ENCODE results near the gene SYT5.

Gene SYT5

DNA sequence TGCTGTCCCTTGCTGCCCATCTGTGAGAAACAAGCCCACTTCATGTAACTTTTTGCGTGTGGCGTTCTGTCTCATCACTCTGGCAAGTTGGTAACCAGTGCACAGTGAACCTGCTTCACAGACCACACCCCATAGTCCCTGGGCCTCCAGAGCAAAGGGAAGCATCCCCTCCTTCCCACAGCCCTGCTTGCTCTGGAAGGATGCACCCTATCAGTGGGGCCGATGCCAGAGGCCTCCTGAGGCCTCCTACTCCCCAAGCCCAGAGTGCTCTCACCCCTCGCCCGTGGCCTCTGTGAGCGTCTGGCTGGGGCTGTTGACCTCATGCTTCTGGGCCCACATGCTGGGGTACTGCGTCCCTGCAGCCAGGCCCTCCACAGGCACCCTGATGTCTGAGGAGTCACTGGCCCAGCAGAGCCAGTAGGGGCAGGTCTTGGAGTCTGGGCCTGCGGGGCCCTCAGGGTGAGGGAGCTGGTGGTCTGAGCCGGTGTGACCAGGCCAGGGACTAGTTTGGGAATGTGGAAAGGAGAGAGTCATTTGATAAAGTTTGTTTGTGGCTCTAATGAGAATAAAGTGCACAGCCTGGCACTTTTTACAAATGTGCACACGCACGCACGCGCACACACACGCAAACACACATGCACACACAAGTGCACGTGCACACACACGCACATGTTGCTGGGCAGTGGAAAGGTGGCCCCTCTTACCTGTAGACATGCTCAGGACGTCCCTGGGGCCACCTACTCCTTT, 43.4 kb upstream of the SYT5 start:
- peaks cover 10% of the 10 kb centered on the region for H3K36me3 ChIP-seq (replicated peaks)
- H3K27me3 ChIP-seq (replicated peaks) = no peaks in the 10 kb centered on the region
- TF ChIP-seq, protein P1, sequence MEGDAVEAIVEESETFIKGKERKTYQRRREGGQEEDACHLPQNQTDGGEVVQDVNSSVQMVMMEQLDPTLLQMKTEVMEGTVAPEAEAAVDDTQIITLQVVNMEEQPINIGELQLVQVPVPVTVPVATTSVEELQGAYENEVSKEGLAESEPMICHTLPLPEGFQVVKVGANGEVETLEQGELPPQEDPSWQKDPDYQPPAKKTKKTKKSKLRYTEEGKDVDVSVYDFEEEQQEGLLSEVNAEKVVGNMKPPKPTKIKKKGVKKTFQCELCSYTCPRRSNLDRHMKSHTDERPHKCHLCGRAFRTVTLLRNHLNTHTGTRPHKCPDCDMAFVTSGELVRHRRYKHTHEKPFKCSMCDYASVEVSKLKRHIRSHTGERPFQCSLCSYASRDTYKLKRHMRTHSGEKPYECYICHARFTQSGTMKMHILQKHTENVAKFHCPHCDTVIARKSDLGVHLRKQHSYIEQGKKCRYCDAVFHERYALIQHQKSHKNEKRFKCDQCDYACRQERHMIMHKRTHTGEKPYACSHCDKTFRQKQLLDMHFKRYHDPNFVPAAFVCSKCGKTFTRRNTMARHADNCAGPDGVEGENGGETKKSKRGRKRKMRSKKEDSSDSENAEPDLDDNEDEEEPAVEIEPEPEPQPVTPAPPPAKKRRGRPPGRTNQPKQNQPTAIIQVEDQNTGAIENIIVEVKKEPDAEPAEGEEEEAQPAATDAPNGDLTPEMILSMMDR (IDR thresholded peaks at IDR 0.05; ENCODE audit: low read depth, low read length, missing control alignments) = no peak
- H3K27ac ChIP-seq = no peak overlapping the region
- in situ Hi-C loops (cut with HindIII; ENCODE audit: low pct_ligation_motif_present, low sequenced_read_pairs) = no loop called here
- DNase-seq = no peak
- H3K4me3 ChIP-seq (ENCODE audit: low read depth, low read length) = no peak overlapping the region

DNA sequence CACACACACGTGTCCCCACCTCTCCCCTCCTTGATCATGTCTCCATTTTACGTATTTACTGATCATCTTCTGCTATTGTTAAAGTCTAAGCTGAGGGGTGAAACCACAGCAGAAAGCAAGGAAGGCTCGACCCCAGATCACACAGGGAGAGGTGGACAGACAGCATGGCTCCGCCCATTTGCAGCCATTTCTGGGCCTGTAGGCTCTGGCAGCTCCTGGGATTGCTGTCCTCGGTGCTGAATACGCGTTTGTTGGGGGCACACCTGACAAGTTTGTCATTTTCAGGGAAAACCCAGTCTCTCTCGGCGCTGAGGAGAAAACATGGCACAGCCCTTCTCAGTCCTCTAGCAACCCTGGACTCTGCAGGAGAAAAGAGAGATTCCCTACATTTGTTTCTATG, 40.4 kb upstream of the SYT5 start:
- no peaks in the 10 kb centered on the region for H3K36me3 ChIP-seq (replicated peaks)
- DNase-seq = no peak
- in situ Hi-C loops (cut with HindIII; ENCODE audit: low pct_ligation_motif_present, low sequenced_read_pairs) = no loop called here

DNA sequence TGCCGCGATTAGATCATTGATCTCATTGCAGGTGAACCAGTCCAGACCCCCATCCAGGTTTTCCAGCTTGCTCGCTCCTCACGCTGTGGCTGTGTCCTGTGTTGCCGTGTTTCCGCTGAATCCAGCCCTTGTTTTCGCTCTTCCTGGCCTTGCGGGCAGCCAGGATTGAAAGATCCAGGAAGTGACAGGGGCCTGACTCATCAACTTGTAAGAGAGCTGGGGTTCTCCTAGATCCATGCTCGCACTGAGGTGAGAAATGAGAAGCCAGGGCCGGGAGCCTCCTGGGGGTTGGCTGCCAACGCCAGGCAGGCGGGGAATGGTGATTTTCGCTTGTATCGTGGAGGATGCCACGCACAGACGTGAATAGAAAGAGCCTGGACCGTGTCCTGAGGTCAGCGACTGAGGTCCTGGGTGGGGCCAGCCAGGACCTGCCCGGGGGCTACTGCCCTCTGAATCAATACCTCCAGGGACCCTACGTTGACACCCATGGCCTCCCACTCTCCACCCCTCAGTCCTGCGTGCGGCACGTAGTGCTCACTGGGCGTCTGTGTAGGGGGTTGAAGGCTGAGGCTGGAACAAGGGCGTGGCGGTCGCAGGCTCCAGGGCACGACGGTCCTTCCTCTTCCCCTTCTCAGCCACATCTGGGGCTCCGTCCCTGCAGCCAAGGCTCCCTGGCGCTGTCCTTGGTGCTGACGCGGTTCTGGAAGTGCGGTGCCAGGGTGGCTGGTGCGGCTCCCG, 36.5 kb upstream of the SYT5 start:
- no peaks in the 10 kb centered on the region for H3K27me3 ChIP-seq (replicated peaks)
- in situ Hi-C loops (cut with HindIII; ENCODE audit: low pct_ligation_motif_present, low sequenced_read_pairs) = no loop called here
- DNase-seq = peak; percentile 99
- H3K4me3 ChIP-seq (ENCODE audit: low read depth, low read length) = peak overlapping the region; percentile 45
- no peaks in the 10 kb centered on the region for H3K36me3 ChIP-seq (replicated peaks)
- H3K27ac ChIP-seq = peak overlapping the region; percentile 47
- TF ChIP-seq, protein P1 (IDR thresholded peaks at IDR 0.05; ENCODE audit: low read depth, low read length, missing control alignments) = peak; percentile 19

More for the DNA sequence above, 40.4 kb upstream of the SYT5 start:
- no peaks in the 10 kb centered on the region for H3K27me3 ChIP-seq (replicated peaks)
- TF ChIP-seq, protein P1 (IDR thresholded peaks at IDR 0.05; ENCODE audit: low read depth, low read length, missing control alignments) = no peak
- H3K27ac ChIP-seq = no peak overlapping the region
- no peak overlapping the region for H3K4me3 ChIP-seq (ENCODE audit: low read depth, low read length)

DNA sequence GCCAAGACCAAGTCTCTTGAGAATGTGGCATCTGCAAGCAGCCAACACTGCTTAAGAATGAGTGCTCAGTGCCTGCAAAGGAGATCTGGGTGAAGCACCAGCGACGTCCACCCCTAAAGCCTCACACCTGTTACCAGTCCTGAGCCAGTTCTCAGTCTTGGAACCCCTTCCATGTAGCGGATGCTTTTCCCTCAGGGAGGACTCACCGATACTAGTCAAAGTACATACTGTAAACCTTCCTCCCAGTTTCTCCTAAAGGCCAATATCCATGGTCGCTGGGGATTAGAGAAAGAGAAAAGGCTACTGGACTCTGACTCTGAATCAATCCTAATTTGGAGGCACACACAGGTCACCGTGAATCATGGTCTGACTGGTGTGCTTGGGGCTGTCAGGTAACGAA, 33.5 kb upstream of the SYT5 start:
- TF ChIP-seq, protein P1 (IDR thresholded peaks at IDR 0.05; ENCODE audit: low read depth, low read length, missing control alignments) = no peak
- DNase-seq = no peak
- in situ Hi-C loops (cut with HindIII; ENCODE audit: low pct_ligation_motif_present, low sequenced_read_pairs) = no loop called here
- H3K27ac ChIP-seq = no peak overlapping the region
- H3K36me3 ChIP-seq (replicated peaks) = no peaks in the 10 kb centered on the region
- no peaks in the 10 kb centered on the region for H3K27me3 ChIP-seq (replicated peaks)
- H3K4me3 ChIP-seq (ENCODE audit: low read depth, low read length) = no peak overlapping the region

DNA sequence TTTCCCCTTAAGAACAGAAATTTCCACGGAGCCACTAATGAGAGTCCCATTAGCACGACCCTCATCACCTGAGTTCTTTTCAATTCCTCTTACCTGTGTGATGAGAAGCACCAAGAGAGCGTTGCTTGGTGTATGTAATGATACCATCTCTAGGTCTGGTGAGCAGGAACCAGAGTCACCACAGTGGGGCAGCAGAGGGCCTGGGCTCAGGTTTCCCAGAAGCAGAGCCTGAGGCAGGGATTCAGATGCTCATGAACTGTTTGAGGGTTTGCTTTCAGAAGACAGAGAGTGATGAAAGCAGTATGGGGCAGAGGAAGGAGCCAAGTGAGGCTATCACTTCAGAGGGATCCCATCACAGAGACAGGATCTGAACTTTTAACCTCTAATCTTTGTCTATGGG, 32.4 kb upstream of the SYT5 start:
- H3K36me3 ChIP-seq (replicated peaks) = no peaks in the 10 kb centered on the region
- DNase-seq = no peak
- no peaks in the 10 kb centered on the region for H3K27me3 ChIP-seq (replicated peaks)
- no peak overlapping the region for H3K27ac ChIP-seq
- in situ Hi-C loops (cut with HindIII; ENCODE audit: low pct_ligation_motif_present, low sequenced_read_pairs) = no loop called here
- H3K4me3 ChIP-seq (ENCODE audit: low read depth, low read length) = no peak overlapping the region
- TF ChIP-seq, protein P1 (IDR thresholded peaks at IDR 0.05; ENCODE audit: low read depth, low read length, missing control alignments) = peak; percentile 50
